ENCODE data around the gene APOL6. TPM values are rescaled to one million over a fixed set of nuclear protein-coding genes. Genes with fewer than 3 reads are reported as not detected.
A peak's percentile ranks its signal among the peaks of the same experiment; 100 is the strongest.

APOL6 gene
- total RNA-seq (10 to 100 TPM; 37.7 to 40.5 TPM), polyA plus RNA-seq (10 to 100 TPM; 13.6 to 20.8 (median 15.5) TPM), total RNA-seq (147 to 465 (median 237) reads per million in 6 experiments)

- POLR2A ChIA-PET: interaction anchor here (0.7 to 3.4 kb wide), 12 partner anchors 8 to 590 kb away, joined by 3 to 26 read pairs (median 4); partner anchors contain the start of genes APOL2, MB and TOM1
- no peaks in the 10 kb centered on the region for H3K9me3 Mint-ChIP-seq
- H3K36me3 Mint-ChIP-seq: peaks cover 4 to 19% (median 15%) of the 10 kb centered on the region in 3 donors
- H3K4me1 Mint-ChIP-seq: peaks cover 15 to 55% (median 48%) of the 10 kb centered on the region in 4 donors
- H3K27ac Mint-ChIP-seq: peak within 1 kb of the TSS; percentile 98 to 100 (median 99)
- H3K27me3 Mint-ChIP-seq: no peaks in the 10 kb centered on the region
- DNase-seq (peak in 9 of 10 donors; percentile 29 to 78 (median 63)), ATAC-seq (peak; percentile 74 to 76)
- H3K4me3 Mint-ChIP-seq: peak within 1 kb of the TSS; percentile 98 to 100 (median 100)
These were observed at the start of gene APOL6 for GRCh38 chr22:35648066-35649025. Gene APOL6, plus strand, starts transcription at chr22:35648446. Its CDS starts 7,980 bp downstream, at chr22:35656426.

- Mint-ChIP-seq H3K4me3 (no peak overlapping the region), H3K27ac (no peak overlapping the region), H3K36me3 (peaks cover 0 to 1% (median 0%) of the 10 kb centered on the region in 3 donors), H3K27me3 (peaks cover 0 to 7% (median 0%) of the 10 kb centered on the region in 5 donors), H3K9me3 (no peaks in the 10 kb centered on the region), H3K4me1 (peaks cover 0 to 2% (median 0%) of the 10 kb centered on the region in 4 donors)
- DNase-seq (no peak), ATAC-seq (no peak)
- POLR2A ChIA-PET: no interaction called here
These were observed 48.9 kb upstream of the APOL6 start for GRCh38 chr22:35599364-35599763.

GRCh38 chr22:35600476-35600875, 47.8 kb upstream of the APOL6 start:
- H3K36me3 Mint-ChIP-seq: no peaks in the 10 kb centered on the region
- POLR2A ChIA-PET: no interaction called here
- no peak overlapping the region for H3K27ac Mint-ChIP-seq
- H3K4me3 Mint-ChIP-seq: no peak overlapping the region
- no peaks in the 10 kb centered on the region for H3K9me3 Mint-ChIP-seq
- peaks cover 0 to 2% (median 0%) of the 10 kb centered on the region in 5 donors for H3K27me3 Mint-ChIP-seq
- ATAC-seq (no peak), DNase-seq (no peak)
- peaks cover 0 to 2% (median 0%) of the 10 kb centered on the region in 4 donors for H3K4me1 Mint-ChIP-seq

GRCh38 chr22:35601013-35601580, 47.1 kb upstream of the APOL6 start:
- Mint-ChIP-seq H3K36me3 (no peaks in the 10 kb centered on the region), H3K4me3 (no peak overlapping the region), H3K9me3 (no peaks in the 10 kb centered on the region), H3K4me1 (peaks cover 0 to 2% (median 0%) of the 10 kb centered on the region in 4 donors), H3K27me3 (peaks cover 0 to 4% (median 1%) of the 10 kb centered on the region in 5 donors), H3K27ac (no peak overlapping the region)
- POLR2A ChIA-PET: no interaction called here
- ATAC-seq (no peak), DNase-seq (no peak)

- no peak for DNase-seq
- Mint-ChIP-seq H3K27me3 (peaks cover 0 to 10% (median 5%) of the 10 kb centered on the region in 5 donors), H3K27ac (no peak overlapping the region), H3K36me3 (no peaks in the 10 kb centered on the region), H3K4me1 (peaks cover 0 to 2% (median 0%) of the 10 kb centered on the region in 4 donors), H3K4me3 (no peak overlapping the region), H3K9me3 (no peaks in the 10 kb centered on the region)
- no peak for ATAC-seq
- POLR2A ChIA-PET: no interaction called here
These were observed 46.3 kb upstream of the APOL6 start for GRCh38 chr22:35601743-35602615.

- H3K27me3 Mint-ChIP-seq: peaks cover 5 to 36% (median 8%) of the 10 kb centered on the region in 5 donors
- DNase-seq: no peak
- no peaks in the 10 kb centered on the region for H3K36me3 Mint-ChIP-seq
- no peak overlapping the region for H3K27ac Mint-ChIP-seq
- no peak overlapping the region for H3K4me3 Mint-ChIP-seq
- ATAC-seq: no peak
- POLR2A ChIA-PET: no interaction called here
- H3K9me3 Mint-ChIP-seq: no peaks in the 10 kb centered on the region
- peaks cover 0 to 2% (median 0%) of the 10 kb centered on the region in 4 donors for H3K4me1 Mint-ChIP-seq
These were observed 43.5 kb upstream of the APOL6 start for GRCh38 chr22:35604621-35605368.

- Mint-ChIP-seq H3K4me3 (no peak overlapping the region), H3K27me3 (peaks cover 5 to 36% (median 8%) of the 10 kb centered on the region in 5 donors), H3K4me1 (peaks cover 0 to 2% (median 0%) of the 10 kb centered on the region in 4 donors), H3K36me3 (no peaks in the 10 kb centered on the region), H3K9me3 (no peaks in the 10 kb centered on the region), H3K27ac (peak overlapping the region in 1 of 10 donors; percentile 35)
- ATAC-seq: no peak
- POLR2A ChIA-PET: no interaction called here
- no peak for DNase-seq
These were observed 42.9 kb upstream of the APOL6 start for GRCh38 chr22:35605369-35605680.

GRCh38 chr22:35605851-35606481, 42.3 kb upstream of the APOL6 start:
- peak overlapping the region in 1 of 10 donors; percentile 64 for H3K27ac Mint-ChIP-seq
- POLR2A ChIA-PET: no interaction called here
- DNase-seq: no peak
- ATAC-seq: no peak
- H3K36me3 Mint-ChIP-seq: no peaks in the 10 kb centered on the region
- H3K9me3 Mint-ChIP-seq: no peaks in the 10 kb centered on the region
- H3K27me3 Mint-ChIP-seq: peaks cover 5 to 36% (median 10%) of the 10 kb centered on the region in 5 donors
- H3K4me3 Mint-ChIP-seq: no peak overlapping the region
- peaks cover 0 to 2% (median 0%) of the 10 kb centered on the region in 4 donors for H3K4me1 Mint-ChIP-seq

GRCh38 chr22:35606916-35607315, 41.3 kb upstream of the APOL6 start:
- no peak for ATAC-seq
- H3K27ac Mint-ChIP-seq: no peak overlapping the region

GRCh38 chr22:35608088-35608487, 40.2 kb upstream of the APOL6 start:
- no peak overlapping the region for H3K27ac Mint-ChIP-seq
- no peaks in the 10 kb centered on the region for H3K36me3 Mint-ChIP-seq
- H3K27me3 Mint-ChIP-seq: peaks cover 5 to 36% (median 10%) of the 10 kb centered on the region in 5 donors
- no peak overlapping the region for H3K4me3 Mint-ChIP-seq
- DNase-seq (no peak), ATAC-seq (no peak)
- POLR2A ChIA-PET: no interaction called here
- no peaks in the 10 kb centered on the region for H3K9me3 Mint-ChIP-seq
- peaks cover 0 to 7% (median 3%) of the 10 kb centered on the region in 4 donors for H3K4me1 Mint-ChIP-seq

More at GRCh38 chr22:35606916-35607315, 41.3 kb upstream of the APOL6 start:
- Mint-ChIP-seq H3K27me3 (peaks cover 5 to 36% (median 10%) of the 10 kb centered on the region in 5 donors), H3K4me1 (peaks cover 0 to 5% (median 1%) of the 10 kb centered on the region in 4 donors), H3K9me3 (no peaks in the 10 kb centered on the region), H3K36me3 (no peaks in the 10 kb centered on the region), H3K4me3 (no peak overlapping the region)
- POLR2A ChIA-PET: no interaction called here
- DNase-seq: no peak

- no peak overlapping the region for H3K27ac Mint-ChIP-seq
- no peak overlapping the region for H3K4me3 Mint-ChIP-seq
- H3K4me1 Mint-ChIP-seq: peaks cover 0 to 7% (median 3%) of the 10 kb centered on the region in 4 donors
- POLR2A ChIA-PET: no interaction called here
- no peaks in the 10 kb centered on the region for H3K9me3 Mint-ChIP-seq
- H3K27me3 Mint-ChIP-seq: peaks cover 5 to 36% (median 10%) of the 10 kb centered on the region in 5 donors
- no peak for ATAC-seq
- DNase-seq: no peak
- H3K36me3 Mint-ChIP-seq: no peaks in the 10 kb centered on the region
These were observed 39.0 kb upstream of the APOL6 start for GRCh38 chr22:35609261-35609660.
